Astrocyte of the cerebellum (primary cell): Measurements from ENCODE around the gene THAP6.

Source experiments
- DNase-seq: peaks from one replicate; pipeline ENCODE4 v3.0.0-alpha.2; 2011; ENCODE audit warnings: low read depth
- H3K4me3 ChIP-seq: 2 replicates; pipeline ENCODE4 v1.5.1; 2011; ENCODE audit warnings: mild to moderate bottlenecking, low read depth, low read length, moderate library complexity
- CTCF ChIP-seq: IDR thresholded peaks from 2 replicates; pipeline ENCODE4 v1.5.1; 2012; ENCODE audit warnings: low read length, low read depth, moderate library complexity, mild to moderate bottlenecking; ENCODE audit errors: missing control alignments
- in situ Hi-C: cut with HindIII; loops from 2 replicates; pipeline ENCODE4 v1.10.0; 2017; ENCODE audit warnings: low sequenced_read_pairs

The THAP6 gene

GRCh38 chr4:75555294-75556164 lies 41.3 kb downstream of the THAP6 start, which contains the start of gene ODAPH:
Gene ODAPH, plus strand, starts transcription at chr4:75556066. Its CDS starts 17 bp downstream, at chr4:75556083.
- peak; percentile 68 for DNase-seq
- in situ Hi-C loops = no loop called here
- no peak within 1 kb of the TSS for H3K4me3 ChIP-seq
- no peak for TF ChIP-seq CTCF

GRCh38 chr4:75557696-75558095 lies 43.4 kb downstream of the THAP6 start:
- no peak for TF ChIP-seq CTCF
- in situ Hi-C loops = no loop called here
- no peak overlapping the region for H3K4me3 ChIP-seq
- DNase-seq = no peak

GRCh38 chr4:75561789-75562188 lies 47.5 kb downstream of the THAP6 start:
- TF ChIP-seq CTCF = no peak
- H3K4me3 ChIP-seq = no peak overlapping the region
- in situ Hi-C loops = no loop called here
- DNase-seq = no peak

DNA sequence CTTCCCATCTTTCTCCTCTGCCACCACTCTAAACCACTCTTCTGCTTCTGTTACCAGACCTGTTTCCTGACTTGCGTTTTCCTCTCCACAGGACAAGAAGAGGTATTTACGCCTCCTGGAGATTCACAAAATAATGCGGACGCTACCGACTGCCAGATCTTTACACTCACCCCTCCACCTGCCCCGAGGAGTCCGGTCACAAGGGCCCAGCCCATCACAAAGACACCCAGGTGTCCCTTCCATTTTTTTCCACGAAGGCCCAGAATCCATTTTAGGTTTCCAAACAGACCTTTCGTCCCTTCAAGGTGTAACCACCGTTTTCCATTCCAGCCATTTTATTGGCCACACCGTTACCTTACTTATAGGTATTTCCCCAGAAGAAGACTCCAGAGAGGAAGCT lies 49.8 kb downstream of the THAP6 start:
- in situ Hi-C loops = no loop called here
- no peak overlapping the region for H3K4me3 ChIP-seq
- no peak for TF ChIP-seq CTCF
- DNase-seq = no peak

DNA sequence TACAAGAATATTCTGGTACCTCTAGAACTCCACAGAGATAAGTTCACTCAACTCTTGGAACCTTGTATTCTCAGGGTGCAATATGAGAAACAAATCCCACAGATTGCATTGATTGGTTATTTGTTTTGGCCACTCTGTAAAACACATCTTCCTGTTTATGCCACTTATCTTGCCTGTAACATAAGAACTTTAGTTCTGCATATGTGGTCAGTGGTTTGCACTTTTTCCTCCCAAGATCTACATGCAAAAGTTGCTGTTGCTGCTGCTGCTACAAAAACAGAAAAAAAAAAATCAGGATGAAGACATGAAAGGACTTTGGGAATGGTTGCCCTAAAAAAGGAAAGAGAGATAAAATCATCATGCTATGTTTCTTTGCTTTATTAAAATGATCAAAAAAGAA lies 51.2 kb downstream of the THAP6 start:
- no peak for TF ChIP-seq CTCF
- H3K4me3 ChIP-seq = no peak overlapping the region
- DNase-seq = no peak
- in situ Hi-C loops = no loop called here

DNA sequence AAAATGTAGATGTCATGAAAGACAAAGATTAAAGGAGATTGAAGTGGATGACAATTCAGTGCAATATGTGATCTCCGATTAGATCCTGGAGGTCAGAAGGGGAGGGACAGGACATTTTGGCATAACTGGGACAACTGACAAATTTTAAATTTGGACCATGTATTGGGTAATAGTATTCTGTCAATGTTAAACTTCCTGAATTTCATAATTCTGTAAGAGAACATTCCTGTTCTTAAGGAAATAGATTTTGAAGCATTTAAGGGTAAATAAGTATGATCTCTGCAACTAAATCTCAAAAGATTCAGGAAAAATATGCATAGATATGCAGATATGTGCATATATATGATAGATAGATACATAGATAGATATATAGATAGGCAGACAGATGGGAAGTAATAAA lies 52.6 kb downstream of the THAP6 start:
- in situ Hi-C loops = no loop called here
- H3K4me3 ChIP-seq = no peak overlapping the region
- no peak for TF ChIP-seq CTCF
- no peak for DNase-seq

DNA sequence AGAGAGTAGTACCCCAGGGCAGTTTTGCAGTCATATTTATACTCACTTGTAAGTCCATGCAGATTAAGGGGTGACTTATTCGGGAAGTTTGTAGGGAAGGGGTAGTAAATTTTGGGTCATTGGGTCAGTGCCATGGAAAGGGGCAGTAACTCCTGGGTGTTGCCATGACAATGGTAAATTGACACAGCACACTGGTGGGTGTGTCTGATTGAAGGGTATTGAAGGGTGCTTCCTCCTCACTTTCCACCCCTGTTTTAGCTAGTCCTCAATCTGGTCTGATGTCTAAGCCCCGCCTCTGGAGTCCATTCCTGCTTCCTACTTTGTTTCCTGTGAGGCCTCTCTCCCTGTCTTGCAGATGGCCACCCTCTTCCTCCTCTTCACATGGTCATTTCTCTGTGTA lies 53.5 kb downstream of the THAP6 start:
- TF ChIP-seq CTCF = no peak
- no peak for DNase-seq
- H3K4me3 ChIP-seq = no peak overlapping the region
- in situ Hi-C loops = no loop called here
